Naive thymus-derived CD4-positive, alpha-beta T cell (primary cell): ENCODE data around the gene GBE1. TPM values are rescaled to one million over a fixed set of nuclear protein-coding genes. Genes with fewer than 3 reads are reported as not detected.

ENCODE experiments used
- ATAC-seq: fragments of 150-1000 bp; cut with Tn5 transposase; 2 replicates; pipeline ENCODE4 v1.10.0; 2021; ENCODE audit warnings: mild to moderate bottlenecking, moderate library complexity
- CTCF ChIA-PET: fragments of 350-600 bp; sonication (Branson Sonifier 250); formaldehyde crosslinking; loops from one replicate; lab custom pipeline; 2021; ENCODE audit warnings: antibody characterized with exemption; lab: Charles Lee
- POLR2A ChIA-PET: fragments of 350-600 bp; sonication (Branson Sonifier 250); formaldehyde crosslinking; loops from one replicate; lab custom pipeline; 2021; ENCODE audit warnings: antibody characterized with exemption, inconsistent platforms; lab: Charles Lee
- DNase-seq, 9 donors: peaks; one replicate each; pipeline versions ENCODE4 v3.0.0 to v3.0.0-alpha.2; 2020 to 2022; ENCODE audit warnings: mixed read lengths in 1 of 9
- H3K27ac ChIP-seq: one replicate; pipeline ENCODE4 v1.7.0; 2013; ENCODE audit warnings: mild to moderate bottlenecking, low read depth, low read length, moderate library complexity
- H3K27me3 ChIP-seq, 2 donors: one replicate each; pipeline ENCODE4 v1.7.0; 2013; ENCODE audit warnings: low read length in 2 of 2, mild to moderate bottlenecking in 2 of 2, moderate library complexity in 2 of 2; ENCODE audit not compliant: control insufficient read depth in 2 of 2, insufficient read depth in 2 of 2
- H3K36me3 ChIP-seq, 3 experiments: 1 replicate in 2 of 3; 2 replicates in 1 of 3; pipeline ENCODE4 v1.7.0; 2013; ENCODE audit warnings: low read length in 3 of 3, mild to moderate bottlenecking in 3 of 3, moderate library complexity in 1 of 3; ENCODE audit not compliant: insufficient read depth in 3 of 3, control insufficient read depth in 2 of 3
- H3K4me1 ChIP-seq, 2 donors: one replicate each; pipeline ENCODE4 v1.7.0; 2013; ENCODE audit warnings: low read length in 2 of 2, mild to moderate bottlenecking in 2 of 2, moderate library complexity in 1 of 2; ENCODE audit not compliant: control insufficient read depth in 2 of 2, insufficient read depth in 2 of 2
- H3K4me3 ChIP-seq: 2 replicates; pipeline ENCODE4 v1.7.0; 2013; ENCODE audit warnings: mild to moderate bottlenecking, low read length
- H3K9me3 ChIP-seq, 3 experiments: 1 replicate in 2 of 3; 2 replicates in 1 of 3; pipeline ENCODE4 v1.7.0; 2013; ENCODE audit warnings: low read length in 3 of 3; ENCODE audit not compliant: control insufficient read depth in 2 of 3
- H3K27ac Mint-ChIP-seq, 9 donors: one replicate each; pipeline ENCODE4 v1.8.0; 2020 to 2022; ENCODE audit warnings: mixed read lengths in 9 of 9, mild to moderate bottlenecking in 8 of 9, moderate library complexity in 5 of 9, inconsistent platforms in 2 of 9
- H3K27me3 Mint-ChIP-seq, 5 donors: one replicate each; pipeline ENCODE4 v1.8.0; 2021 to 2022; ENCODE audit warnings: mixed read lengths in 5 of 5, mild to moderate bottlenecking in 1 of 5
- H3K36me3 Mint-ChIP-seq, 5 donors: one replicate each; pipeline ENCODE4 v1.8.0; 2020 to 2022; ENCODE audit warnings: mixed read lengths in 5 of 5, mild to moderate bottlenecking in 3 of 5, inconsistent platforms in 1 of 5
- H3K4me1 Mint-ChIP-seq, 7 donors: one replicate each; pipeline ENCODE4 v1.8.0; 2020 to 2022; ENCODE audit warnings: mixed read lengths in 7 of 7, mild to moderate bottlenecking in 3 of 7, inconsistent platforms in 1 of 7
- H3K4me3 Mint-ChIP-seq, 10 donors: one replicate each; pipeline ENCODE4 v1.8.0; 2020 to 2022; ENCODE audit warnings: mild to moderate bottlenecking in 10 of 10, mixed read lengths in 10 of 10, moderate library complexity in 6 of 10, inconsistent platforms in 2 of 10
- H3K9me3 Mint-ChIP-seq, 11 donors: one replicate each; pipeline ENCODE4 v1.8.0; 2020 to 2022; ENCODE audit warnings: mixed read lengths in 11 of 11, mild to moderate bottlenecking in 4 of 11, inconsistent platforms in 1 of 11, moderate library complexity in 1 of 11
- intact Hi-C, 2 donors: fragments of 100-400 bp; cut with micrococcal nuclease; formaldehyde crosslinking; loops; one replicate each; pipeline ENCODE4 v1.15.1; 2023
- polyA plus RNA-seq, 2 donors: library from polyadenylated mRNA; unstranded; fragments of 300-500 nt; fragmentation: Illumina TruSeq; gene quantifications; one replicate each; pipeline ENCODE4 v1.2.3, GENCODE V29; 2021
- total RNA-seq, 6 experiments: library from RNA in 5 of 6; stranded (reverse) in 5 of 6; gene quantifications; 1 replicate in 5 of 6; 2 replicates in 1 of 6; pipeline ENCODE4 v1.2.3 and lab custom pipeline; 2021 to 2026

GBE1 gene
- total and polyA plus RNA-seq, 7 experiments from 2014 or later = 6.5 to 33.2 (median 8.3) TPM

- H3K4me1 ChIP-seq = no peaks in the 10 kb centered on the region
- Mint-ChIP-seq H3K36me3 (peaks cover 7 to 38% (median 18%) of the 10 kb centered on the region in 5 donors), H3K4me3 (no peak overlapping the region), H3K27ac (no peak overlapping the region), H3K9me3 (peaks cover 0 to 1% (median 0%) of the 10 kb centered on the region in 11 donors), H3K4me1 (peaks cover 0 to 3% (median 0%) of the 10 kb centered on the region in 7 donors), H3K27me3 (no peaks in the 10 kb centered on the region)
- POLR2A ChIA-PET = no interaction called here
- no peak overlapping the region for H3K27ac ChIP-seq
- no peak overlapping the region for H3K4me3 ChIP-seq
- H3K36me3 ChIP-seq = no peaks in the 10 kb centered on the region
- no peaks in the 10 kb centered on the region for H3K9me3 ChIP-seq
- intact Hi-C loops = no loop called here
- DNase-seq = no peak
- H3K27me3 ChIP-seq = no peaks in the 10 kb centered on the region
- CTCF ChIA-PET = no interaction called here
- no peak for ATAC-seq
Observed at GRCh38 chr3:81684751-81685395, 76.6 kb downstream of the GBE1 start.

- CTCF ChIA-PET = no interaction called here
- Histone ChIP-seq H3K9me3 (no peaks in the 10 kb centered on the region), H3K4me1 (no peaks in the 10 kb centered on the region), H3K27ac (no peak overlapping the region), H3K27me3 (no peaks in the 10 kb centered on the region), H3K36me3 (no peaks in the 10 kb centered on the region), H3K4me3 (no peak overlapping the region)
- Mint-ChIP-seq H3K27ac (no peak overlapping the region), H3K27me3 (no peaks in the 10 kb centered on the region), H3K4me3 (no peak overlapping the region), H3K4me1 (no peaks in the 10 kb centered on the region), H3K36me3 (peaks cover 0 to 18% (median 4%) of the 10 kb centered on the region in 5 donors), H3K9me3 (no peaks in the 10 kb centered on the region)
- intact Hi-C loops = no loop called here
- POLR2A ChIA-PET = no interaction called here
- ATAC-seq = no peak
- no peak for DNase-seq
Observed at GRCh38 chr3:81676706-81677456, 84.6 kb downstream of the GBE1 start.

GRCh38 chr3:81674690-81675089 is 86.8 kb downstream of the GBE1 start:
- H3K27me3 ChIP-seq = no peaks in the 10 kb centered on the region
- H3K27ac ChIP-seq = no peak overlapping the region
- no peak for DNase-seq
- H3K4me1 Mint-ChIP-seq = no peaks in the 10 kb centered on the region
- no peaks in the 10 kb centered on the region for H3K9me3 ChIP-seq
- no peaks in the 10 kb centered on the region for H3K4me1 ChIP-seq
- H3K27ac Mint-ChIP-seq = no peak overlapping the region
- no peak for ATAC-seq
- ChIA-PET CTCF (no interaction called here), POLR2A (no interaction called here)
- no peak overlapping the region for H3K4me3 ChIP-seq
- no peaks in the 10 kb centered on the region for H3K27me3 Mint-ChIP-seq
- H3K4me3 Mint-ChIP-seq = no peak overlapping the region
- intact Hi-C loops = no loop called here
- H3K36me3 ChIP-seq = no peaks in the 10 kb centered on the region
- no peaks in the 10 kb centered on the region for H3K9me3 Mint-ChIP-seq
- H3K36me3 Mint-ChIP-seq = peaks cover 0 to 12% (median 4%) of the 10 kb centered on the region in 5 donors

- intact Hi-C loops = loop anchor here (5.0 to 10.0 kb wide), 3 partner anchors 97 to 247 kb away; partner anchors contain the start of gene GBE1 (in 1 of the 2)
- ChIA-PET CTCF (interaction anchor here (0.5 to 1.8 kb wide), 2 partner anchors 24 to 464 kb away, joined by 3 to 5 read pairs; no protein-coding TSS in a partner anchor), POLR2A (no interaction called here)
- Histone ChIP-seq H3K27me3 (no peaks in the 10 kb centered on the region), H3K4me1 (no peaks in the 10 kb centered on the region), H3K9me3 (no peaks in the 10 kb centered on the region), H3K4me3 (no peak overlapping the region), H3K27ac (no peak overlapping the region), H3K36me3 (no peaks in the 10 kb centered on the region)
- Mint-ChIP-seq H3K36me3 (peaks cover 0 to 13% (median 4%) of the 10 kb centered on the region in 5 donors), H3K4me3 (no peak overlapping the region), H3K27ac (no peak overlapping the region), H3K27me3 (no peaks in the 10 kb centered on the region), H3K4me1 (peaks cover 0 to 2% (median 0%) of the 10 kb centered on the region in 7 donors), H3K9me3 (no peaks in the 10 kb centered on the region)
- no peak for DNase-seq
- no peak for ATAC-seq
Observed at GRCh38 chr3:81668283-81668682, 93.2 kb downstream of the GBE1 start.

- Histone ChIP-seq H3K4me1 (no peaks in the 10 kb centered on the region), H3K36me3 (no peaks in the 10 kb centered on the region), H3K27ac (no peak overlapping the region), H3K9me3 (no peaks in the 10 kb centered on the region), H3K27me3 (no peaks in the 10 kb centered on the region), H3K4me3 (no peak overlapping the region)
- ChIA-PET CTCF (interaction anchor here (1.4 kb wide), 1 partner anchor 466 kb away, joined by 7 read pairs; no protein-coding TSS in a partner anchor), POLR2A (no interaction called here)
- H3K4me3 Mint-ChIP-seq = no peak overlapping the region
- H3K4me1 Mint-ChIP-seq = peaks cover 0 to 2% (median 0%) of the 10 kb centered on the region in 7 donors
- H3K27ac Mint-ChIP-seq = no peak overlapping the region
- H3K36me3 Mint-ChIP-seq = peaks cover 0 to 13% (median 4%) of the 10 kb centered on the region in 5 donors
- ATAC-seq (no peak), DNase-seq (peak in 5 of 9 donors; percentile 1 to 9 (median 3))
- H3K9me3 Mint-ChIP-seq = no peaks in the 10 kb centered on the region
- no peaks in the 10 kb centered on the region for H3K27me3 Mint-ChIP-seq
- intact Hi-C loops = loop anchor here (1.0 to 10.0 kb wide), 4 partner anchors 98 to 467 kb away; partner anchors contain the start of gene GBE1 (in 1 of the 2)
Observed at GRCh38 chr3:81666502-81667121, 94.8 kb downstream of the GBE1 start.

GRCh38 chr3:81663114-81663513 is 98.3 kb downstream of the GBE1 start:
- Histone ChIP-seq H3K27ac (no peak overlapping the region), H3K4me3 (no peak overlapping the region), H3K36me3 (no peaks in the 10 kb centered on the region), H3K9me3 (no peaks in the 10 kb centered on the region), H3K27me3 (no peaks in the 10 kb centered on the region), H3K4me1 (no peaks in the 10 kb centered on the region)
- H3K27ac Mint-ChIP-seq = no peak overlapping the region
- H3K36me3 Mint-ChIP-seq = peaks cover 0 to 13% (median 0%) of the 10 kb centered on the region in 5 donors
- no peak for DNase-seq
- intact Hi-C loops = loop anchor here in 1 of 2 donors (10.0 kb wide), 2 partner anchors 102 to 252 kb away; partner anchors contain the start of gene GBE1
- H3K27me3 Mint-ChIP-seq = no peaks in the 10 kb centered on the region
- no peak for ATAC-seq
- peaks cover 0 to 2% (median 0%) of the 10 kb centered on the region in 7 donors for H3K4me1 Mint-ChIP-seq
- CTCF ChIA-PET = no interaction called here
- no peaks in the 10 kb centered on the region for H3K9me3 Mint-ChIP-seq
- H3K4me3 Mint-ChIP-seq = no peak overlapping the region
- POLR2A ChIA-PET = no interaction called here
